PC-3 (cell line): Measurements from ENCODE around the gene PADI1.

ENCODE experiments used
- EZH2 ChIP-seq: fragments of 300-600 bp; sonication (generic); IDR thresholded peaks from one replicate; pipeline ENCODE4 v1.6.1; 2017; ENCODE audit warnings: antibody characterized with exemption, mild to moderate bottlenecking, low read length; ENCODE audit not compliant: unreplicated experiment
- EZH2phosphoT487 ChIP-seq: fragments of 300-600 bp; sonication (generic); IDR thresholded peaks from 2 replicates; pipeline ENCODE4 v1.6.1; 2018; ENCODE audit warnings: mild to moderate bottlenecking, antibody characterized with exemption, low read length, borderline replicate concordance
- TF ChIP-seq, protein P1 (sequence below): fragments of 300-600 bp; sonication (generic); conservative IDR thresholded peaks from 2 replicates; pipeline ENCODE4 v1.5.1; 2017; ENCODE audit warnings: antibody characterized with exemption, low read depth, mild to moderate bottlenecking, low read length

DNA sequence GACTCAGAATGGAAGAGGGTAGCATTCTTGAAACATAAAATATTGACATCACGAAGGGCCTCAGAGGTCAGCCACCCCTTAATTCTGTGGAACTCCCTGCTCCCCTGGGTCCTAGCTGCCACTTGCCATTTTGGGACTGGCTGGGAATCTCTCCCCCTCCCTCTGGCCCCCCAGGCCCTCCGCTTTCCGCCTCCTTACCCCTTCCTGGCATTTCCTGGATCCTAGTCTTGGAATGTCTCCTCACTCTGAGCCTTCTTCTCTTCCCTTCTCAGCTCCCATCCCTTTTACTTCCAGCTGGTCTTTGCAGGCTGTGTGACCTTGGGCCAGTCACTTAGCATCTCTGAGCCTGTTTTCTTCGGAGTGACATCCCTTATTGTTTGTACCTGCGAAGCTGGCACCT is 4.5 kb downstream of the PADI1 start:
- TF ChIP-seq, protein P1, sequence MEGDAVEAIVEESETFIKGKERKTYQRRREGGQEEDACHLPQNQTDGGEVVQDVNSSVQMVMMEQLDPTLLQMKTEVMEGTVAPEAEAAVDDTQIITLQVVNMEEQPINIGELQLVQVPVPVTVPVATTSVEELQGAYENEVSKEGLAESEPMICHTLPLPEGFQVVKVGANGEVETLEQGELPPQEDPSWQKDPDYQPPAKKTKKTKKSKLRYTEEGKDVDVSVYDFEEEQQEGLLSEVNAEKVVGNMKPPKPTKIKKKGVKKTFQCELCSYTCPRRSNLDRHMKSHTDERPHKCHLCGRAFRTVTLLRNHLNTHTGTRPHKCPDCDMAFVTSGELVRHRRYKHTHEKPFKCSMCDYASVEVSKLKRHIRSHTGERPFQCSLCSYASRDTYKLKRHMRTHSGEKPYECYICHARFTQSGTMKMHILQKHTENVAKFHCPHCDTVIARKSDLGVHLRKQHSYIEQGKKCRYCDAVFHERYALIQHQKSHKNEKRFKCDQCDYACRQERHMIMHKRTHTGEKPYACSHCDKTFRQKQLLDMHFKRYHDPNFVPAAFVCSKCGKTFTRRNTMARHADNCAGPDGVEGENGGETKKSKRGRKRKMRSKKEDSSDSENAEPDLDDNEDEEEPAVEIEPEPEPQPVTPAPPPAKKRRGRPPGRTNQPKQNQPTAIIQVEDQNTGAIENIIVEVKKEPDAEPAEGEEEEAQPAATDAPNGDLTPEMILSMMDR, result no peak
- no peak for TF ChIP-seq EZH2
- no peak for TF ChIP-seq EZH2phosphoT487
